Right forelimb (tissue), 1 donor: Measurements from ENCODE around the gene MED16.
A peak's percentile ranks its signal among the peaks of the same experiment; 100 is the strongest.

Experiments
- DNase-seq: peaks from one replicate; pipeline ENCODE4 v3.0.0-alpha.2; 2018

Gene MED16

DNA sequence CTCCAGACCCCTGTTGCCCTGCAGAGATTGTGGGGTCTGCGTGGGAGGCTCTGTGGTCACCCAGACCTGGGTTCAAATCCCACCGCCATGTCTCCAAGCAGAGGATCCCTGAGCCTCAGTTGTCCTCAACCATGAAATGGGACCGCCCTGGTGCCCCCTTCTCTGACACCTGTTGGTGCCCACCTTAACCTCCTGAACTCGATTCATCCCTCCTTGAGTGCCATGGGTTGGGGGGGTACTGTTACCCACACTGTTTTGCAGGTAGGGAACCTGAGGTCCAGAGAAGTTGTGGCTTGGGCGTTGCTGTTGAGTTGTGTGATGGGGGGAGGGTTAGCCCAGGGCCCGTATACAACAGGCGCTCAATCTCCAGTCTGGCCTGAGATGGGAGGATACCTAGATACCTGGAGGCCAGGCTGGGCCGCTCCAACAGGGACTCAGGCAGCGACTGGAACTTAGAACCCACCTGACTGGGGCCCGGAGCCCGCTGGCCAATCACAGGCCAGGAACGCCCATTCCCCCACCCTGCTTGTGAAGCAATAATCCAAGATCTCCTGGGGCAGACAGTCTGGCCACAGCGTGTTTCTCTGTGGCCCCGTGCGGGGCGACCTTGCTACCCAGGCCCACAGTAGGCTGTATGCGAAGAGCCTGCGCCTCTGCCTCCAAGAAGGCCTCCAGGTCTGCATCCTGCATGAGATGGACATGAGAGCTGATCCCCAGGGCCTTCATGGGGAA is 35.6 kb upstream of the MED16 start:
- no peak for DNase-seq

DNA sequence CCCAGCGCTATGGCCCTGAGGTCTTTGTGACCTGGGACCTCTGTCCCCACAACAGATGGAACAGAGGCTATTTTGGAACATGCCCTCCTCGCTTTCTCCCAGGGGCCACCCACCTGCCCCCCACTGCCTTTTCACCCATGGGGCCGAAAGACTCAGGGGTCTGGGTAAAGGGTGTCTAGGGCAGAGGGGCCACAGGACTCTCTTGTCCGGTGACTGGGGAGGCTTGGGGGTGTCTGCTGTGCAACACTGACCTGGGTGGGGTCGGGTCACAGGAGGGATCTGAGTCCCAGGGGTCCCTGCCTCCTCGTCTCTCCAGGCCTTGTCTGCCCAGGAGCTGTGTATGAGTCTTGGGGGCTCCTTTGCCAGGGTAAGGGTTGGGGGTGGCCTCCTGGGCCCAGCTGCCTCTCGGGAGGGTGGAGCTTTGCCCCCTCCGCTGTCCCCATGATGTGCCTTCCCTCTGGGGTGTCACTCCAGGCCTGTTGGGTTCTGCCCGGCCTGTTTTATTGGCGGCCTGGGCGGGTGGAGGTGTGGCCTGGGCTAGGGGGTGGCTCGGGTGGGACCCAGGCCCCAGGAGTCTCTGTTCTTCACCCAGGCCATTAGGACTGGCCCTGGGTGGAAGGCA is 34.9 kb upstream of the MED16 start:
- DNase-seq, result no peak

DNA sequence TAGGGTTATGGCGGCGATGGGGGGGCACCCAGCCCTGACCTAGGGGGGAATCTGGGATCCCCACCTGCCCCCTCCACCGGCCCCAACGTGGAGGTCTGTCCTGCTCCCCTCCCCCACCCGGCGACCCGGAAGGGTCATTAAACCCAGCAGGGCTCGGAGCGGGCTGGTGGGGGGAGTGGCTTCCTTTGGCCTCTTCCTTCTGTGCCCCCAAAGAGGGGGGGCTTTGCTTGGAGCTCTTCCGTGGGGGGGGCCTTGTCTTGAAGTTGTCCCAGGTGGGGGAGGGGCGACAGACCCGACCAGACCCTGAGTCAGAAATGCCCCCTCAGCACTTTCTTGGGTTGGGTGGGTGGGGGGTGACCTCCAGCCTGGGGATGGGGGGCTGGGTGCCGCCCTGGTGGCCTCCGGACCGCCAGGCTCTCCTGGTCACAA is 34.4 kb upstream of the MED16 start:
- no peak for DNase-seq

DNA sequence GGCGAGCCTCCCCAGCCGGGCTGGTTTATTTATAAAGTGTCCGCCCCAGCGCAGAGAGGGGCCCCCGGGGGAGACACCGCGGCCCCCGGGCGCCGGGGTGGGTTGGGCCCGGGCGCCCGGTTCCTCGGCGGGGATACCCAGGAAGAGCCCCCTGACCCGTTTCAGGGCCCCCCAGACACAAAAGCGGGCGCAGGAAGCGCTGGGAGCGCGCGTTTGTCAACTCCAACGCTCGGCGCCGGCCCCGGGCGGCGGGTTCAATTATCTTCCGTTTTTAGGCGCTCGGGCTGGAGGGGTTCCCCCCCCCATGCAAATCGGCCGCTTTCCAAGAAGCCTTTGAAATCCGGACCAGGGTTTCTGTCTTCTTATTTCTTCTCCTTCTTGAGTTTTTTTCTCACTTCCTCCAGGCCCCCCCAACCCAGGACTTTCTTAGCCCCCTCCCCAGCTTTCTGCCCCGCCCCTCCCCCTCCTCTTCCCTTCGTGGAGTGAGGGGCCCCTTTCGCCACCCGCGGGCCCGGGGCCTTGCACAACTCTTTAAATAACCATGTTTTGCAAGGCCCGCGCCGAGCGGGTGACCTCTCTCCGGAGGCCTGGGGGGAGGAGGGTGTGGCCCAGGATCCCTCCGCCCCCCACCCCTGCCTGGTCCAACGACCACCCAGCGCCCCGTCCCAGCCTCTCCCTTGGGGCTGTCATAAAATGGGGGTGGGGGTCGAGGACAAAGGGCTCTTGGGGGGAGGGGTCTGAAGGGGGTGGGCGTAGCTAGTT is 33.8 kb upstream of the MED16 start:
- DNase-seq, result no peak

- DNase-seq, result no peak
Measured at GRCh38 chr19:926323-926588, 33.3 kb upstream of the MED16 start.

DNA sequence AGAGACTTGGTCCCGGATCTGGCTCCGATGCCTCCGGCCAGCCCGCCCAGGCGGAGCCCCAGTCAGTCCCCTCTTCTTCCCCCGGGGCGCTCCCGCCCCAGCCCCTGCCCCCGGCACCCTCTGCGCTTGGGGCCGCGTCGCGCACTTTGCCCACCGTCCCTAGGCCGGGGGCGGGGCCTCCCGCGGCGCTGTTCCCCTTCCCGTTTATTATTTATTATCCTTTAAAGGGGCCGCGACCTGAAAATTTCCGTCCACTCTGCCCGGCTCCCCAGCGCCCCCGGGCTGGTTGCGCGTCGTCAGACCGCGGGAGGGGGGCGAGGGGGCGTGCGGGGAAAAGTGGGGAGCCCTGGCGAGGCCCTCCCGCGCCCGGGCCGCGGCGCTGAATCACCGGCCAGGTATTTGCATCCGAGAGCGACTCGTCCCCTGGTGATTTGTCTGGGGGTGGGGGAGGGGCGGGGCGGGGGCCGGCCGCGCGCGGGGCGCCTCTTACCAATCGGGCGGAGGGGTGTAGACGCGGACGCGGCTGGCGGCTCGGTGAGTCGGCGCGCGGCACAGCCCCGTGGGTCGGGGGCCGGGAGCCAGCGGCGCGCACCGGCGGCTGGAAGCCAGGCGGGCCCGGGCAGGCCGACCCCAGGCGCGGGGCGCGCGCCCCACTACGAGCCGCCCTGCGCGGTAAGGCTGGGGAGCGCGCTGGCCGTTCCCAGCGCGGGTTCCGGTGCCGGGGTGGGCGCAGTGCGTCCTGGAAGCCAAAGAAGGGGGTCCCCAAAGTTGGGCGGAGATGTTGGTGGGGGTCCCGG is 32.7 kb upstream of the MED16 start, which contains the start of gene ARID3A:
Gene ARID3A (plus strand): TSS at position 510 of the 797 bp plus-strand sequence. CDS start 3,494 bp downstream, outside the sequence.
- peak; percentile 91 for DNase-seq

GRCh38 chr19:925087-925525 is 32.1 kb upstream of the MED16 start:
- no peak for DNase-seq

GRCh38 chr19:924553-925086 is 31.6 kb upstream of the MED16 start:
- DNase-seq, result no peak

GRCh38 chr19:920051-920864 is 27.3 kb upstream of the MED16 start:
- no peak for DNase-seq

DNA sequence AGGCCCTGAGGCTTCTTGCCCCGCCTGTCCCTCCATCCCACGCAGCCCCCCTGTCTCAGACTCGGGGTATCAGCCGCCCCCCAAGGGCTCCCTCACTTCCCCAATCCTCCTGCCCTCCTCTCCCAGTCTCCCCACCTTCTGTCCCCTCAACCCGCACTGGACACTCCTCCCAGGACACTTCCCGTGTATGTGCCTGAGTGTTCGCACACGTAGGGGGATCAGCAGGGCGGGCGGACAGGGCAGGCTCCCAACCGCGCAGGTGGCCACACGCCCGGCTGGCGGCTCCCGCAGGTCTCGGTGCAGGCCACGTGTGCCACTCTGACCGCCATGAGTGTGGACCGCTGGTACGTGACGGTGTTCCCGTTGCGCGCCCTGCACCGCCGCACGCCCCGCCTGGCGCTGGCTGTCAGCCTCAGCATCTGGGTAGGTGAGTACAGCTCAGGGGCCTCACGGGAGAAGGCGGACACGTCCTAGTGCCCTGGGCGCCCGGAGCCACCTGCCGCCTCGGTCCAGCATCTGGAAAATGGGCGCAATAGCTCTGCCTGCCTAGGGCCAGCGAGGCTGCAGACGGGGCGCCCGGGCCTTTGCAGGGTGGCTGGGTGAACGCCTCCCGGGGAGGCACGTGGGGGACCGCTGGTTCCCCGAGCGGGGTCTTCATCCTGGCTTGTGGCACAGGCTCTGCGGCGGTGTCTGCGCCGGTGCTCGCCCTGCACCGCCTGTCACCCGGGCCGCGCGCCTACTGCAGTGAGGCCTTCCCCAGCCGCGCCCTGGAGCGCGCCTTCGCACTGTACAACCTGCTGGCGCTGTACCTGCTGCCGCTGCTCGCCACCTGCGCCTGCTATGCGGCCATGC is 26.4 kb upstream of the MED16 start:
- no peak for DNase-seq

DNA sequence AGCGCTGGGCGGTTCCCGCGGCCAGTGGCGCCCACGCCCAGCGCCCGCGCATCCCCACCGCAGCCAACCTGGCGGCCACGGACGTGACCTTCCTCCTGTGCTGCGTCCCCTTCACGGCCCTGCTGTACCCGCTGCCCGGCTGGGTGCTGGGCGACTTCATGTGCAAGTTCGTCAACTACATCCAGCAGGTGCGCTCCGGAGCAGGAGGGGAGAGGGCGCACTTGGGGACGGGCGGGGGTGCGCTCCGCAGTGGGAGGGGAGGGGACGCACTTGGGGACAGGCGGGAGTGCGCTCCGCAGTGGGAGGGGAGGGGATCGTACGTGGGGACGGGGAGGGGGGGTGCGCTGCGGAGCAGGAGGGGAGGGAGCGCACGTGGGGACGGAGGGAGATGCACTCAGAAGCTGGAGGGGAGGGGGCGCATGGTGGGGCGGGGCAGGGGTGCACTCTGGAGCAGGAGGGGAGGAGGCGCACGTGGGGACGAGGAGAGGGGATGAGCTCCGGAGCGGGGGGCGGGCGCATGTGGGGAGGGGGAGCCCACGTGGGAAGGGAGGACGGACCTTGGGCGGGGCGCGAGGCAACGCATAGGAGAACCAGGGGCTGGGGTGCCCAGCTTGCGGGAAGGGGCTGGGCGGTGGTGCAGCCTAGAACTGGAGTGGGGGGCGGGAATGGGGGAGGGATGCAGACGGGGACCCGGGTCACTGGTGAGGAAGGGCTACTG is 25.7 kb upstream of the MED16 start:
- no peak for DNase-seq

GRCh38 chr19:918152-918437 is 25.1 kb upstream of the MED16 start:
- no peak for DNase-seq

- DNase-seq, result no peak
Measured at GRCh38 chr19:917323-918151, 24.6 kb upstream of the MED16 start, which contains the start of gene KISS1R. KISS1R (plus strand) TSS chr19:917333; CDS start chr19:917503, 170 bp downstream.

DNA sequence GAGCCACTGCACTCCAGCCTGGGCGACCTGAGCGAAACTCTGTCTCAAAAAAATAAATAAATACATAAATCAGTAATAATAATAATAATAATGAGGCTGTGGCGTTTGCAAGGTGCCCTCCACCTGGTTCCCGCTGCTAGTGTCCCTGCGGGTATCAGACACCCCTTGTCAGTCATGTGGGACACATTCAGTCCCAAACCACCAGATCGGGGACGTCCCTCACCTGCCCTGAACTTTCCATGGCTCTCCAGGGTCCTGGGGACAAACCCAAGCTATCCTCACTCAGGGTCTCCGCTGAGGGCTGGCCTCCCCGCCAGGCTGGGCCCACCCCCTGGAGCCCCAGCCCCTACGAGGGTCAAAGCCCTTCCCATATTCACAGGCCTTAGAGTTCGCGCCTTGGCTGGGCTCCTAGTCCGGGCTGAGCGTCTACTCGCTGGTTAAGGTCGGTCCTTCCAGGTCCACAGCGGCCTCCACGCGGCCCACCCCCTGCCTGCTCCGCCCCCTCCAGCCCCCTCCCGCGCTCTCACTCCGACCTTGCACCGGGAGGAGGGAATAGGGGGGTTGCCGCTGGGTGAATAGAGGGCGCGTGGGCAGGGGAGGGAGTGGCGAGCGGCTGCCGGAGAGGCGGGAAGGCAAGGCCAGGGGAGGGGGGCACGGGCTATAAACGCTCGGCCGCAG is 23.8 kb upstream of the MED16 start:
- DNase-seq, result no peak

DNA sequence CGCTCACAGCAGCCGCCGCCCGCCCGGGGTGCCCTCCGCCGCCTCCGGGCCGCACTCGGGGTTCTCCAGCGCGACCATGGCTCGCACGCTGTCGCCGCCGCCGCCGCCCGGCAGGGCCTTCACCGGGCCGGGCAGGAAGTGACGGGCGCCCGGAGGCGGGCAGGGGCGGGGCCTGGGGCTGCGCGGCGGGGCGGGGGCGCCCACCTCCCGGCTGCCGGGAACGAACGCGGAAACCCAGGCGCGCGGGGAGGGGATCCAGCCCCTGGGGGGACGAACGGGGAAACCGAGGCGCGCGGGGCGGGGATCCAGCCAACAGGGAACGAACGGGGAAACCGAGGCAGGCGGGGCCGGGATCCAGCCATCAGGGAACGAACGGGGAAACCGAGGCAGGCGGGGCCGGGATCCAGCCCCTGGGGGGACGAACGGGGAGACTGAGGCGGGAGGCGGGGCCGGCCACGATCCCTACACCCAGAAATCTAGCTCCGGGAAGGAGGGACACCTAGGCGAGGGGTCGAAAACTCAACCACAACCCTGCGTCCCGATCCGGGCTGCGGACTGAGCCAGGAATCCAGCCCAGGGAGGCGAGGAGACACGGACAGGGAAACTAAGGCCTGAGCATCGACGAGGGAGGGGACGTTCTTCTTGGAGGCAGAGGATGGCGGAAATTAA is 20.2 kb upstream of the MED16 start, which contains the start of gene R3HDM4:
Gene R3HDM4 (minus strand): TSS at position 140 of the 669 bp plus-strand sequence. CDS start 62 bp downstream, at position 78.
- DNase-seq, result peak; percentile 89

GRCh38 chr19:912181-913079 is 19.4 kb upstream of the MED16 start:
- no peak for DNase-seq
